Activated T-cell treated with anti-CD3 and anti-CD28 coated beads, Interleukin-2, amount 50 U/mL, for 72 hours (primary cell): ENCODE data around the gene KCNG2. TPM values are rescaled to one million over a fixed set of nuclear protein-coding genes. Genes with fewer than 3 reads are reported as not detected.

Experiments
- ATAC-seq, 2 donors: fragments of 150-1000 bp; cut with Tn5 transposase; replicated peaks in 1 of 2; 2 replicates each; pipeline ENCODE4 v1.10.0; 2021; ENCODE audit warnings: moderate library complexity in 2 of 2, mild to moderate bottlenecking in 1 of 2
- DNase-seq, 2 donors: peaks; one replicate each; pipeline ENCODE4 v3.0.0; 2021 to 2022; ENCODE audit warnings: mixed read lengths in 1 of 2
- H3K27ac Mint-ChIP-seq: one replicate; pipeline ENCODE4 v1.8.0; 2022; ENCODE audit warnings: mild to moderate bottlenecking, moderate library complexity, mixed read lengths
- H3K27me3 Mint-ChIP-seq: one replicate; pipeline ENCODE4 v1.8.0; 2022; ENCODE audit warnings: low read depth, mixed read lengths
- H3K36me3 Mint-ChIP-seq, 2 donors: one replicate each; pipeline ENCODE4 v1.8.0; 2022; ENCODE audit warnings: mixed read lengths in 2 of 2, mild to moderate bottlenecking in 1 of 2; ENCODE audit not compliant: insufficient read depth in 2 of 2
- H3K4me1 Mint-ChIP-seq: one replicate; pipeline ENCODE4 v1.8.0; 2022; ENCODE audit warnings: low read depth, mixed read lengths
- H3K4me3 Mint-ChIP-seq, 2 donors: one replicate each; pipeline ENCODE4 v1.8.0; 2022; ENCODE audit warnings: mild to moderate bottlenecking in 2 of 2, mixed read lengths in 2 of 2, moderate library complexity in 2 of 2
- H3K9me3 Mint-ChIP-seq, 2 donors: one replicate each; pipeline ENCODE4 v1.8.0; 2022; ENCODE audit warnings: mixed read lengths in 2 of 2
- total RNA-seq, 2 donors: library from RNA; stranded (reverse); gene quantifications; one replicate each; pipeline ENCODE4 v1.2.3, GENCODE V29; 2022

Gene KCNG2
- total RNA-seq, 2 donors from 2014 or later = not detected

DNA sequence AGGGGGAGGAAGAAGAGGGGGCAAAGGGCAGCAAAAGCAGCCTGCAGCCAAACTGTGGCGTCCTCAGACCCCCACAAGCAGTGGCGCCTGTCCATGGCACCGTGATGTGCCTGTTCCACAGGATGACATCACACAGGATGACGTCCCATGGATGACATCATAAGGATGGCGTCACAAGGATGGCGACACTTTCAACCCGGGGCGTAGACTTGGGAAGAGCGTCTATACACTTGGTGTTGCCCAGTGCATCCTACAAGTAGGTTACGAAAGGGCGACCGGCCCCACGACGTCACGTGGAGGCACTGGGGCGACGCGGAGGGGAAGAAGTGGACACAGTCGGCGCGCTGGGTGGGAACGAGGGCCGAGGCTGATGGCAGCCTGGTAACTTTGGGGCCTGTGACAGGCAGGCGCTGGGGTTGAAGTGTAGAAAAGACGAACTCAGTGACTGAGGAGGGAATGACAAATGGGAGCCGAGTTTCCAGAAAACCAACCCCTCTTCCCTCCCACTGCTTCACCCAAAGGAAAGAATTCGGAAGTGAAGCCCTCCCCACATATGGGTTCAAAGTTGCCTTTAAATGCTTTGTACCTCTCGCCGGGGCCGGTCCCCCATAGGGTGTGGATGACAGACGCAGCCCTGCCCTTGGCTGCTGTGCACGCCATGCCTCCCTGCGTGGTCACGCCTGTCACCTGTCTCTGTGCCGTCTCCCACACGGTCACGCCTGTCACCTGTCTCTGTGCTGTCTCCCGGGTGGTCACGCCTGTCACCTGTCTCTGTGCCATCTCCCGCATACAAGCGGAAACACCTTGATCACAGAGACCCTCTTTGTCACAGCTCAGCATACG is 13.4 kb upstream of the KCNG2 start:
- Mint-ChIP-seq H3K36me3 (peaks cover 0 to 4% of the 10 kb centered on the region in 2 donors), H3K27me3 (peaks cover 25% of the 10 kb centered on the region), H3K4me3 (no peak overlapping the region), H3K4me1 (no peaks in the 10 kb centered on the region), H3K27ac (no peak overlapping the region), H3K9me3 (no peaks in the 10 kb centered on the region)
- no peak for ATAC-seq
- DNase-seq = no peak

DNA sequence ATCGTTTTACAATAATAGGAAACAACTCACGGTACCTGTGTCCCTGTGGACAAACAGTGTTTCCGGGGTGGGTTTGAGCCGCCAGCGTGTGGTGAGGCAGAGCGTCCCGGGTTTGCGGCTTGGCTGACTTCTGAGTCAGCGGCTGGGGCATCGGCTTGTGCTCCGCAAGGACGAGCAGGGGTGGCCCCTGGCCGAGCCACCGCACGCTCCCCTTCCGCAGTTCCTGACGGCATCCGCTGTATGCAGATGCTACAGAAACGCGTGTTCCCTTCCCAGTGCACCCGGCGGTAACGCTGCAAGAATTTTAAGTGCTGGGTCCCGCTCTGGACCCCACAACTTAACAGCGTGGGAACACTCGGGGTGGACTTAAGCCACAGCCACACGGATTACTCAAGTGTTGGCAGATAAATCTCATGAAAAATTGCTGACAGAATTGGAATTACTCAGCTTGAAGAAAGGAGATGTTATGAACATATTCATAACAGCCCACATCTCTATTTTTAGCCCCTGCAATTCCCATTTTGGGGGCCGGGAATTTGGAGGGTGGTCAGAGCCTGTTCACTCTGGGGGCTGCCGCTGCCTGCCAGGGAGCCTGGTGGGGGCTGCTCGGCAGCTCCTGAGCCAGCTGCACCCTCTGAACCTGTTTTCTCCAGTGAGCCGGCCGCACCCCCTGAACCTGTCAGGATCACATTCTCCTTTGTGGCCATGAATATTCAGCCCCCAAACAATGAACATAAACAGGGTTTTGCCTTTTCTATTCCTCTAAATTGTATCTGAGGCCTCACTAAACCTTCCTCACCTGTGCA is 12.6 kb upstream of the KCNG2 start:
- Mint-ChIP-seq H3K4me3 (no peak overlapping the region), H3K27ac (no peak overlapping the region), H3K27me3 (peaks cover 29% of the 10 kb centered on the region), H3K9me3 (no peaks in the 10 kb centered on the region), H3K36me3 (peaks cover 0 to 4% of the 10 kb centered on the region in 2 donors), H3K4me1 (no peaks in the 10 kb centered on the region)
- DNase-seq = no peak
- ATAC-seq = no peak

DNA sequence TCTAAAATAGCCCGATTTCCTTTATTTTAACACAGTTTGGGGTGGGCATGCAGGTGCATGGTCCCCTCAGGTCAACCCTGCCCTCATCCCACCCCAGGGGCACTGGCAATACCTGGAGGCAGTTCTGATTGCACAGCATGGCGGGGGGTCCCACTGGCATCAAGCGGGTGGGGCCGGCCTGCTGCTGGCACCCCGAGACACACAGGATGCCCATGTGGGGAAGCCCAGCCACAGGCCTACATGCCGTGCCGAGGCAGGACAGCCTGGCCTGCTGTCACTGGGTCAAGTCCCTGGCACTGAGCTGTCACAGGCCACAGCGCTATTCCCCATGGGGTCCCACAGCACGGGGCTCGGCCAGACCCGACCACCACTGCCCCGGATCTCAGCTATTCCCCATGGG is 11.9 kb upstream of the KCNG2 start:
- no peak overlapping the region for H3K27ac Mint-ChIP-seq
- no peak for ATAC-seq
- DNase-seq = no peak
- H3K4me1 Mint-ChIP-seq = peaks cover under 1% of the 10 kb centered on the region
- peaks cover 35% of the 10 kb centered on the region for H3K27me3 Mint-ChIP-seq
- H3K9me3 Mint-ChIP-seq = no peaks in the 10 kb centered on the region
- H3K36me3 Mint-ChIP-seq = peaks cover 0 to 4% of the 10 kb centered on the region in 2 donors
- no peak overlapping the region for H3K4me3 Mint-ChIP-seq

- no peak for DNase-seq
These were observed 11.4 kb upstream of the KCNG2 start for GRCh38 chr18:79786304-79786703.

GRCh38 chr18:79786786-79787526 is 10.8 kb upstream of the KCNG2 start:
- Mint-ChIP-seq H3K9me3 (no peaks in the 10 kb centered on the region), H3K27ac (no peak overlapping the region), H3K27me3 (peaks cover 47% of the 10 kb centered on the region), H3K4me3 (no peak overlapping the region), H3K36me3 (peaks cover 0 to 4% of the 10 kb centered on the region in 2 donors), H3K4me1 (peaks cover 11% of the 10 kb centered on the region)
- no peak for DNase-seq
- no peak for ATAC-seq

More at GRCh38 chr18:79786304-79786703, 11.4 kb upstream of the KCNG2 start:
- Mint-ChIP-seq H3K9me3 (no peaks in the 10 kb centered on the region), H3K36me3 (peaks cover 0 to 4% of the 10 kb centered on the region in 2 donors), H3K27ac (no peak overlapping the region), H3K4me1 (peaks cover 5% of the 10 kb centered on the region), H3K4me3 (no peak overlapping the region), H3K27me3 (peaks cover 40% of the 10 kb centered on the region)
- ATAC-seq = no peak

- H3K9me3 Mint-ChIP-seq = no peaks in the 10 kb centered on the region
These were observed 10.2 kb upstream of the KCNG2 start for GRCh38 chr18:79787527-79787864.

GRCh38 chr18:79787865-79788733 is 9.6 kb upstream of the KCNG2 start:
- DNase-seq (no peak), ATAC-seq (no peak)
- H3K27me3 Mint-ChIP-seq = peaks cover 58% of the 10 kb centered on the region
- H3K9me3 Mint-ChIP-seq = no peaks in the 10 kb centered on the region
- no peak overlapping the region for H3K27ac Mint-ChIP-seq
- H3K36me3 Mint-ChIP-seq = peaks cover 0 to 4% of the 10 kb centered on the region in 2 donors
- H3K4me1 Mint-ChIP-seq = peaks cover 15% of the 10 kb centered on the region
- H3K4me3 Mint-ChIP-seq = no peak overlapping the region

More at GRCh38 chr18:79787527-79787864, 10.2 kb upstream of the KCNG2 start:
- Mint-ChIP-seq H3K4me3 (no peak overlapping the region), H3K27ac (no peak overlapping the region), H3K36me3 (peaks cover 0 to 4% of the 10 kb centered on the region in 2 donors), H3K4me1 (peaks cover 13% of the 10 kb centered on the region), H3K27me3 (peaks cover 52% of the 10 kb centered on the region)
- no peak for ATAC-seq
- no peak for DNase-seq

DNA sequence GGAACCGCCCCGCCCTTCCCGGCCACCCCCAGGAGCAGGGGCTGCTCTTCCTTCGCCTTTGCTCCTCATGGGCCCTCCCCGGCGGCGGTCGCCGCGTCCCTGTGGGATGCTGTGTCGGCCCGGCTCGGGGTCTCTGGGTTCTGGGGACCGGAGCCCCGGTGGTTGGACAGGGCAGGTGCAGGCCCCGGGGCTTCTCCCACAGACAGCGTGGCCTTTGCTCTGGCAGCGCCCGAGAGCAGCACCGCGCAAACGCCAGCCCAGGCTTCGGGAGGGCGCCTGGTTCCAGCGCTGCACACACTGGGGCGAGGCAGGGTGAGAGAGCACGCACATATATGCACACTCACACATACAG is 9.0 kb upstream of the KCNG2 start:
- DNase-seq (no peak), ATAC-seq (no peak)
- no peaks in the 10 kb centered on the region for H3K9me3 Mint-ChIP-seq
- H3K27me3 Mint-ChIP-seq = peaks cover 64% of the 10 kb centered on the region
- peaks cover 18% of the 10 kb centered on the region for H3K4me1 Mint-ChIP-seq
- H3K4me3 Mint-ChIP-seq = no peak overlapping the region
- H3K36me3 Mint-ChIP-seq = peaks cover 0 to 4% of the 10 kb centered on the region in 2 donors
- no peak overlapping the region for H3K27ac Mint-ChIP-seq

GRCh38 chr18:79789091-79789891 is 8.4 kb upstream of the KCNG2 start:
- H3K27ac Mint-ChIP-seq = no peak overlapping the region
- no peak for ATAC-seq
- H3K27me3 Mint-ChIP-seq = peaks cover 69% of the 10 kb centered on the region

GRCh38 chr18:79789901-79790890 is 7.5 kb upstream of the KCNG2 start:
- DNase-seq (no peak), ATAC-seq (no peak)
- peaks cover 0 to 4% of the 10 kb centered on the region in 2 donors for H3K36me3 Mint-ChIP-seq
- H3K4me3 Mint-ChIP-seq = no peak overlapping the region
- H3K27ac Mint-ChIP-seq = no peak overlapping the region
- no peaks in the 10 kb centered on the region for H3K9me3 Mint-ChIP-seq
- H3K27me3 Mint-ChIP-seq = peaks cover 74% of the 10 kb centered on the region
- peaks cover 18% of the 10 kb centered on the region for H3K4me1 Mint-ChIP-seq

More at GRCh38 chr18:79789091-79789891, 8.4 kb upstream of the KCNG2 start:
- no peak for DNase-seq
- Mint-ChIP-seq H3K4me3 (no peak overlapping the region), H3K36me3 (peaks cover 0 to 4% of the 10 kb centered on the region in 2 donors), H3K9me3 (no peaks in the 10 kb centered on the region), H3K4me1 (peaks cover 18% of the 10 kb centered on the region)
